Hepatocyte (in vitro differentiated cells): Measurements from ENCODE around the gene SHROOM3.

ENCODE experiments used
- EZH2 ChIP-seq: fragments of 200-600 bp; sonication (generic); IDR thresholded peaks from 2 replicates; pipeline ENCODE4 v1.6.1; 2016; ENCODE audit warnings: antibody characterized with exemption, mild to moderate bottlenecking, borderline replicate concordance
- TF ChIP-seq, protein P1 (sequence below): fragments of 200-600 bp; sonication (generic); IDR thresholded peaks from 2 replicates; pipeline ENCODE4 v1.5.1; 2016; ENCODE audit warnings: antibody characterized with exemption, mild to moderate bottlenecking; ENCODE audit not compliant: poor library complexity

- TF ChIP-seq EZH2: no peak
- TF ChIP-seq, protein P1, sequence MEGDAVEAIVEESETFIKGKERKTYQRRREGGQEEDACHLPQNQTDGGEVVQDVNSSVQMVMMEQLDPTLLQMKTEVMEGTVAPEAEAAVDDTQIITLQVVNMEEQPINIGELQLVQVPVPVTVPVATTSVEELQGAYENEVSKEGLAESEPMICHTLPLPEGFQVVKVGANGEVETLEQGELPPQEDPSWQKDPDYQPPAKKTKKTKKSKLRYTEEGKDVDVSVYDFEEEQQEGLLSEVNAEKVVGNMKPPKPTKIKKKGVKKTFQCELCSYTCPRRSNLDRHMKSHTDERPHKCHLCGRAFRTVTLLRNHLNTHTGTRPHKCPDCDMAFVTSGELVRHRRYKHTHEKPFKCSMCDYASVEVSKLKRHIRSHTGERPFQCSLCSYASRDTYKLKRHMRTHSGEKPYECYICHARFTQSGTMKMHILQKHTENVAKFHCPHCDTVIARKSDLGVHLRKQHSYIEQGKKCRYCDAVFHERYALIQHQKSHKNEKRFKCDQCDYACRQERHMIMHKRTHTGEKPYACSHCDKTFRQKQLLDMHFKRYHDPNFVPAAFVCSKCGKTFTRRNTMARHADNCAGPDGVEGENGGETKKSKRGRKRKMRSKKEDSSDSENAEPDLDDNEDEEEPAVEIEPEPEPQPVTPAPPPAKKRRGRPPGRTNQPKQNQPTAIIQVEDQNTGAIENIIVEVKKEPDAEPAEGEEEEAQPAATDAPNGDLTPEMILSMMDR: no peak
These were observed 202.8 kb downstream of the SHROOM3 start for GRCh38 chr4:76637712-76638361.
